ENCODE results near the gene CAMTA1. TPM values are rescaled to one million over a fixed set of nuclear protein-coding genes. Genes with fewer than 3 reads are reported as not detected.
"Not testable (repeated sequence)": the region's sequence is repeated elsewhere in the genome, so short reads cannot be mapped to it uniquely, and the experiment has no call there.

CAMTA1 gene
- total RNA-seq, 1 experiment from 2014 or later: 69.5 TPM

DNA sequence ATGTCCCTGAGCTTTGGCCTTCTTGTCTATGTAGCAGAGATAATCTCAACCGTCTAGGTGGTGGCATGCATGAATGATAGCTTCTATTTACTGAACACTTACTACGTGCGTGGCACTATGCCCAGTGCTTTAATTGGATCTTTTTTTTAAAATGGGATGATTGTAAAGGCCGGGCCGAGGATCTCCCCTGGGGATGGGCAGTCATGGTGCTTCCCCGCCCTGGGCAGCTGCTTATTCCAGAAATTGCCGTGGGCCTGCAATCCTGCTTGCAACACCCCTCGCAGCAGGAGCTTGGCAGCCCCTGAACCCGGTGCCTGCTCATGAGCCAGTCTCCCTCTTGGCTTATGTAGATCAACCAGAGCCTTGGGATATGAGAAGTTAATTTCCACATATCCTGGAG, 360.7 kb downstream of the CAMTA1 start:
- intact Hi-C loops (cut with micrococcal nuclease): no loop called here
- Histone ChIP-seq H3K79me2 (ENCODE audit: insufficient read depth, low read length) (no peaks in the 10 kb centered on the region), H3K9me3 (ENCODE audit: control insufficient read depth in 1 of 2, insufficient read depth in 1 of 2, low read depth in 1 of 2, low read length in 2 of 2) (no peaks in the 10 kb centered on the region), H3K4me3 (replicated peaks in 1 of 2; ENCODE audit: low read depth in 1 of 2, low read length in 2 of 2) (no peak overlapping the region), H4K20me1 (ENCODE audit: insufficient read depth) (no peaks in the 10 kb centered on the region), H3K27ac (ENCODE audit: low read depth, low read length) (no peak overlapping the region), H3K4me1 (ENCODE audit: control insufficient read depth in 1 of 2, insufficient read depth in 2 of 2, low read length in 2 of 2) (no peaks in the 10 kb centered on the region), H2AFZ (ENCODE audit: low read depth, low read length, poor library complexity, severe bottlenecking) (no peak overlapping the region), H3K27me3 (ENCODE audit: insufficient read depth, low read length) (0 out of 2 replicates have a peak, but pooled peaks cover 3% of the 10 kb centered on the region), H3K4me2 (ENCODE audit: low read length) (no peak overlapping the region), H3K9ac (ENCODE audit: low read length) (no peak overlapping the region), H3K36me3 (ENCODE audit: control insufficient read depth in 1 of 2, insufficient read depth in 2 of 2, low read length in 2 of 2) (no peaks in the 10 kb centered on the region), H3K9me2 (ENCODE audit: insufficient read depth) (no peaks in the 10 kb centered on the region)
- ChIA-PET RAD21 (ENCODE audit: low non-redundant PET in 1 of 2, low total read pairs in 2 of 2, uncharacterized antibody in 2 of 2, unreplicated experiment in 2 of 2) (no interaction called here), POLR2A (no interaction called here), CTCF (no interaction called here)
- no TSS peak for BruUV-seq (replicated peaks)
- no peak for DNase-seq (ENCODE audit: low read depth, low spot score)
- no peak for ATAC-seq
- TF ChIP-seq SRF (IDR thresholded peaks at IDR 0.05; ENCODE audit: low read depth) (no peak), ELF1 (IDR thresholded peaks at IDR 0.05; ENCODE audit: borderline replicate concordance, low read depth) (no peak), SP1 (IDR thresholded peaks at IDR 0.05; ENCODE audit: low read depth) (no peak), TCF7L2 (IDR thresholded peaks at IDR 0.05; ENCODE audit: borderline replicate concordance, extremely low read depth, insufficient read depth, insufficient read length) (no peak), SIN3A (IDR thresholded peaks at IDR 0.05; ENCODE audit: low read depth) (no peak), EGR1 (IDR thresholded peaks at IDR 0.05; ENCODE audit: low read depth) (no peak)

DNA sequence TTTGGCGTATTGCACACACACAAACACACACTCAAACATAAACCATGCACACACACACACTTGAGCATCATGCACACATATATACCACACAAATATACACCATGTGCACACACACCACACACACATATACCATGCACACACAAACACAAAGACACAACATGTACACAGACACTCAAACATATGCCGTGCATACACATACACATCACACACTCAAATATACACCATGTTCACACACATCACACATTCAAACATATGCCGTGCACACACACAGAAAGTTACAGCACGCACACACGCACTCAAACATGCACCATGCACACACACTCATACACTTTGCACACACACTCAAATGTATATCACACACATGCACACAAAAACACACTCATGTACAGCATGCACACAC, 361.5 kb downstream of the CAMTA1 start:
- H3K9me2 ChIP-seq (ENCODE audit: insufficient read depth): no peaks in the 10 kb centered on the region
- H3K4me3 ChIP-seq (replicated peaks in 1 of 2; ENCODE audit: low read depth in 1 of 2, low read length in 2 of 2): no peak overlapping the region
- H3K27me3 ChIP-seq (ENCODE audit: insufficient read depth, low read length): 0 out of 2 replicates have a peak, but pooled peaks cover 7% of the 10 kb centered on the region
- ChIA-PET RAD21 (ENCODE audit: low non-redundant PET in 1 of 2, low total read pairs in 2 of 2, uncharacterized antibody in 2 of 2, unreplicated experiment in 2 of 2) (no interaction called here), POLR2A (no interaction called here), CTCF (no interaction called here)
- no peaks in the 10 kb centered on the region for H3K36me3 ChIP-seq (ENCODE audit: control insufficient read depth in 1 of 2, insufficient read depth in 2 of 2, low read length in 2 of 2)
- H3K4me1 ChIP-seq (ENCODE audit: control insufficient read depth in 1 of 2, insufficient read depth in 2 of 2, low read length in 2 of 2): no peaks in the 10 kb centered on the region
- no peak overlapping the region for H3K4me2 ChIP-seq (ENCODE audit: low read length)
- no peaks in the 10 kb centered on the region for H3K9me3 ChIP-seq (ENCODE audit: control insufficient read depth in 1 of 2, insufficient read depth in 1 of 2, low read depth in 1 of 2, low read length in 2 of 2)
- DNase-seq (ENCODE audit: low read depth, low spot score): no peak
- ATAC-seq: no peak
- no peak overlapping the region for H3K27ac ChIP-seq (ENCODE audit: low read depth, low read length)
- TF ChIP-seq POLR2AphosphoS5 (IDR thresholded peaks at IDR 0.05; ENCODE audit: low read depth, low read length) (no peak), SRF (IDR thresholded peaks at IDR 0.05; ENCODE audit: low read depth) (no peak), FOSL1 (IDR thresholded peaks at IDR 0.05; ENCODE audit: low read depth) (no peak), REST (IDR thresholded peaks at IDR 0.05; ENCODE audit: low read depth) (no peak), CBX3 (IDR thresholded peaks at IDR 0.05; ENCODE audit: low read depth) (no peak), ATF3 (IDR thresholded peaks at IDR 0.05) (no peak)
- no TSS peak for BruUV-seq (replicated peaks)
- intact Hi-C loops (cut with micrococcal nuclease): no loop called here
- H4K20me1 ChIP-seq (ENCODE audit: insufficient read depth): no peaks in the 10 kb centered on the region
- no peaks in the 10 kb centered on the region for H3K79me2 ChIP-seq (ENCODE audit: insufficient read depth, low read length)
- no peak overlapping the region for H2AFZ ChIP-seq (ENCODE audit: low read depth, low read length, poor library complexity, severe bottlenecking)
- no peak overlapping the region for H3K9ac ChIP-seq (ENCODE audit: low read length)

DNA sequence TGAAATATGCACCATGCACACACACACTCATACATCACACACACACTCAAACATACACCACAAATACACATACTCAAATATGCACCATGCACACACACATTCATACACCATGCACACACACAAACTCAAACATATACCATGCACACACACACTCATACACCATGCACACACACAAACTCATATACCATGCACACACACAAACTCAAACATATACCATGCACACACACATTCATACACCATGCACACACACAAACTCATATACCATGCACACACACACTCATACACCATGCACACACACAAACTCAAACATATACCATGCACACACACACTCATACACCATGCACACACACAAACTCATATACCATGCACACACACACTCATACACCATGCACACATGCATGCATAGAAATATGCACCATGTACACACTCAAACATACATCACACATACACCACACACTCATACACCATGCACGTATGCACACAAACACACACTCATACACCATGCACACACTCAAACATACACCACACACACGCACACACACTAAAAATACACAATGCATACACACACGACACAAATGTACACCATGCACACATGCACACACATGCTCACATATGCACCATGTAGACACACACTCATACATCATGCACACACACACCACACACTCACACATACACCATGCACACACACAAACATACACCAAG, 362.5 kb downstream of the CAMTA1 start:
- intact Hi-C loops (cut with micrococcal nuclease); RAD21 ChIA-PET (ENCODE audit: low non-redundant PET in 1 of 2, low total read pairs in 2 of 2, uncharacterized antibody in 2 of 2, unreplicated experiment in 2 of 2): not testable (repeated sequence)

More for the DNA sequence above, 362.5 kb downstream of the CAMTA1 start:
- ATAC-seq; BruUV-seq (replicated peaks); H3K27ac ChIP-seq (ENCODE audit: low read depth, low read length); H3K4me2 ChIP-seq (ENCODE audit: low read length); H2AFZ ChIP-seq (ENCODE audit: low read depth, low read length, poor library complexity, severe bottlenecking); H3K27me3 ChIP-seq (ENCODE audit: insufficient read depth, low read length); H3K9me2 ChIP-seq (ENCODE audit: insufficient read depth); H3K79me2 ChIP-seq (ENCODE audit: insufficient read depth, low read length); POLR2A ChIA-PET; DNase-seq (ENCODE audit: low read depth, low spot score); H3K4me1 ChIP-seq (ENCODE audit: control insufficient read depth in 1 of 2, insufficient read depth in 2 of 2, low read length in 2 of 2); H4K20me1 ChIP-seq (ENCODE audit: insufficient read depth); H3K9ac ChIP-seq (ENCODE audit: low read length); H3K9me3 ChIP-seq (ENCODE audit: control insufficient read depth in 1 of 2, insufficient read depth in 1 of 2, low read depth in 1 of 2, low read length in 2 of 2); H3K4me3 ChIP-seq (replicated peaks in 1 of 2; ENCODE audit: low read depth in 1 of 2, low read length in 2 of 2); H3K36me3 ChIP-seq (ENCODE audit: control insufficient read depth in 1 of 2, insufficient read depth in 2 of 2, low read length in 2 of 2): not testable (repeated sequence)
- CTCF ChIA-PET: interaction anchor here (1.0 kb wide), 1 partner anchor 30 kb away, joined by 3 read pairs; no protein-coding TSS in a partner anchor

Data from HCT116 (cell line).